Measurements from ENCODE around the gene UBE2U.

UBE2U gene

GRCh38 chr1:64295136-64295535 is 91.7 kb downstream of the UBE2U start:
- Histone ChIP-seq H2BK5ac (ENCODE audit: low read length) (no peak overlapping the region), H3K79me1 (ENCODE audit: low read depth, low read length) (no peaks in the 10 kb centered on the region), H3K27ac (replicated peaks; ENCODE audit: low read length) (no peak overlapping the region), H3K18ac (ENCODE audit: low read length) (no peak overlapping the region), H2AK5ac (ENCODE audit: low read depth, low read length) (no peak overlapping the region), H4K8ac (ENCODE audit: low read depth, low read length) (no peak overlapping the region), H3K4me1 (ENCODE audit: control insufficient read depth in 2 of 2, insufficient read depth in 1 of 2, low read depth in 1 of 2, low read length in 2 of 2) (no peaks in the 10 kb centered on the region), H2AFZ (ENCODE audit: low read length) (no peak overlapping the region), H3K4me2 (ENCODE audit: insufficient read depth, low read length, poor library complexity, severe bottlenecking) (no peak overlapping the region), H3K4ac (ENCODE audit: low read length) (no peak overlapping the region), H3K9me3 (replicated peaks in 1 of 2; ENCODE audit: control insufficient read depth in 2 of 2, insufficient read depth in 1 of 2, low read depth in 1 of 2, low read length in 2 of 2) (peaks cover 0 to 8% of the 10 kb centered on the region in 2 donors), H3K9ac (ENCODE audit: low read depth, low read length, poor library complexity) (no peak overlapping the region), H2BK120ac (ENCODE audit: low read depth, low read length) (no peak overlapping the region), H2BK12ac (ENCODE audit: low read length) (no peak overlapping the region), H3K23ac (ENCODE audit: low read depth, low read length, poor library complexity) (no peak overlapping the region), H2BK15ac (ENCODE audit: low read length) (no peak overlapping the region), H3K36me3 (replicated peaks in 1 of 2; ENCODE audit: control insufficient read depth in 2 of 2, insufficient read depth in 2 of 2, low read length in 2 of 2) (no peaks in the 10 kb centered on the region), H4K91ac (ENCODE audit: low read depth, low read length, poor library complexity) (no peak overlapping the region), H3K4me3 (ENCODE audit: low read length in 2 of 2) (no peak overlapping the region), H3K27me3 (ENCODE audit: control insufficient read depth in 3 of 3, insufficient read depth in 3 of 3, low read depth in 1 of 3, low read length in 3 of 3) (no peaks in the 10 kb centered on the region), H3K14ac (ENCODE audit: low read length) (no peak overlapping the region)
- no CpG with 5 or more reads among the region's 2 CpGs for WGBS, 2 donors (ENCODE audit: extremely low coverage in 2 of 2, insufficient read length in 2 of 2, insufficient replicate concordance in 1 of 2)
- no peak for DNase-seq (ENCODE audit: low spot score)

GRCh38 chr1:64295561-64295960 is 92.1 kb downstream of the UBE2U start:
- Histone ChIP-seq H4K91ac (ENCODE audit: low read depth, low read length, poor library complexity) (no peak overlapping the region), H2BK15ac (ENCODE audit: low read length) (no peak overlapping the region), H3K4me1 (ENCODE audit: control insufficient read depth in 2 of 2, insufficient read depth in 1 of 2, low read depth in 1 of 2, low read length in 2 of 2) (no peaks in the 10 kb centered on the region), H3K18ac (ENCODE audit: low read length) (no peak overlapping the region), H3K4me2 (ENCODE audit: insufficient read depth, low read length, poor library complexity, severe bottlenecking) (no peak overlapping the region), H2AK5ac (ENCODE audit: low read depth, low read length) (no peak overlapping the region), H3K9ac (ENCODE audit: low read depth, low read length, poor library complexity) (no peak overlapping the region), H2BK12ac (ENCODE audit: low read length) (no peak overlapping the region), H3K36me3 (replicated peaks in 1 of 2; ENCODE audit: control insufficient read depth in 2 of 2, insufficient read depth in 2 of 2, low read length in 2 of 2) (no peaks in the 10 kb centered on the region), H3K27ac (replicated peaks; ENCODE audit: low read length) (no peak overlapping the region), H3K9me3 (replicated peaks in 1 of 2; ENCODE audit: control insufficient read depth in 2 of 2, insufficient read depth in 1 of 2, low read depth in 1 of 2, low read length in 2 of 2) (peaks cover 0 to 8% of the 10 kb centered on the region in 2 donors), H3K27me3 (ENCODE audit: control insufficient read depth in 3 of 3, insufficient read depth in 3 of 3, low read depth in 1 of 3, low read length in 3 of 3) (no peaks in the 10 kb centered on the region), H2BK5ac (ENCODE audit: low read length) (no peak overlapping the region), H3K14ac (ENCODE audit: low read length) (no peak overlapping the region), H3K4me3 (ENCODE audit: low read length in 2 of 2) (no peak overlapping the region), H3K79me1 (ENCODE audit: low read depth, low read length) (no peaks in the 10 kb centered on the region), H3K23ac (ENCODE audit: low read depth, low read length, poor library complexity) (no peak overlapping the region), H3K4ac (ENCODE audit: low read length) (no peak overlapping the region), H2BK120ac (ENCODE audit: low read depth, low read length) (no peak overlapping the region), H4K8ac (ENCODE audit: low read depth, low read length) (no peak overlapping the region), H2AFZ (ENCODE audit: low read length) (no peak overlapping the region)
- no peak for DNase-seq (ENCODE audit: low spot score)

- peak overlapping the region; percentile 82 for H4K8ac ChIP-seq (ENCODE audit: low read depth, low read length)
- no peak overlapping the region for H3K4ac ChIP-seq (ENCODE audit: low read length)
- WGBS, 2 donors (ENCODE audit: extremely low coverage in 2 of 2, insufficient read length in 2 of 2, insufficient replicate concordance in 1 of 2): no CpG with 5 or more reads among the region's 8 CpGs
- DNase-seq (ENCODE audit: low spot score): no peak
- H2BK5ac ChIP-seq (ENCODE audit: low read length): no peak overlapping the region
- H3K4me3 ChIP-seq (ENCODE audit: low read length in 2 of 2): no peak overlapping the region
- H3K36me3 ChIP-seq (replicated peaks in 1 of 2; ENCODE audit: control insufficient read depth in 2 of 2, insufficient read depth in 2 of 2, low read length in 2 of 2): no peaks in the 10 kb centered on the region
- H2BK12ac ChIP-seq (ENCODE audit: low read length): no peak overlapping the region
- no peak overlapping the region for H2BK120ac ChIP-seq (ENCODE audit: low read depth, low read length)
- no peaks in the 10 kb centered on the region for H3K4me1 ChIP-seq (ENCODE audit: control insufficient read depth in 2 of 2, insufficient read depth in 1 of 2, low read depth in 1 of 2, low read length in 2 of 2)
- H3K18ac ChIP-seq (ENCODE audit: low read length): peak overlapping the region; percentile 27
- H2BK15ac ChIP-seq (ENCODE audit: low read length): no peak overlapping the region
- H3K23ac ChIP-seq (ENCODE audit: low read depth, low read length, poor library complexity): no peak overlapping the region
- H3K14ac ChIP-seq (ENCODE audit: low read length): no peak overlapping the region
- H4K91ac ChIP-seq (ENCODE audit: low read depth, low read length, poor library complexity): no peak overlapping the region
- no peaks in the 10 kb centered on the region for H3K79me1 ChIP-seq (ENCODE audit: low read depth, low read length)
- H2AK5ac ChIP-seq (ENCODE audit: low read depth, low read length): no peak overlapping the region
- H3K27ac ChIP-seq (replicated peaks; ENCODE audit: low read length): no peak overlapping the region
- no peak overlapping the region for H3K4me2 ChIP-seq (ENCODE audit: insufficient read depth, low read length, poor library complexity, severe bottlenecking)
- no peak overlapping the region for H2AFZ ChIP-seq (ENCODE audit: low read length)
- H3K9ac ChIP-seq (ENCODE audit: low read depth, low read length, poor library complexity): no peak overlapping the region
- H3K9me3 ChIP-seq (replicated peaks in 1 of 2; ENCODE audit: control insufficient read depth in 2 of 2, insufficient read depth in 1 of 2, low read depth in 1 of 2, low read length in 2 of 2): peaks cover 0 to 8% of the 10 kb centered on the region in 2 donors
- H3K27me3 ChIP-seq (ENCODE audit: control insufficient read depth in 3 of 3, insufficient read depth in 3 of 3, low read depth in 1 of 3, low read length in 3 of 3): no peaks in the 10 kb centered on the region
Observed at GRCh38 chr1:64296459-64296858, 93.0 kb downstream of the UBE2U start.

GRCh38 chr1:64302194-64302593 is 98.8 kb downstream of the UBE2U start:
- no peak overlapping the region for H2BK120ac ChIP-seq (ENCODE audit: low read depth, low read length)
- no peak overlapping the region for H4K8ac ChIP-seq (ENCODE audit: low read depth, low read length)
- H3K79me1 ChIP-seq (ENCODE audit: low read depth, low read length): no peaks in the 10 kb centered on the region
- H2AK5ac ChIP-seq (ENCODE audit: low read depth, low read length): no peak overlapping the region
- no peak overlapping the region for H2BK12ac ChIP-seq (ENCODE audit: low read length)
- H4K91ac ChIP-seq (ENCODE audit: low read depth, low read length, poor library complexity): no peak overlapping the region
- no peak for DNase-seq (ENCODE audit: low spot score)
- no peak overlapping the region for H2BK5ac ChIP-seq (ENCODE audit: low read length)
- H3K27me3 ChIP-seq (ENCODE audit: control insufficient read depth in 3 of 3, insufficient read depth in 3 of 3, low read depth in 1 of 3, low read length in 3 of 3): no peaks in the 10 kb centered on the region
- H2BK15ac ChIP-seq (ENCODE audit: low read length): no peak overlapping the region
- H3K9me3 ChIP-seq (replicated peaks in 1 of 2; ENCODE audit: control insufficient read depth in 2 of 2, insufficient read depth in 1 of 2, low read depth in 1 of 2, low read length in 2 of 2): peaks cover 0 to under 1% of the 10 kb centered on the region in 2 donors
- H3K36me3 ChIP-seq (replicated peaks in 1 of 2; ENCODE audit: control insufficient read depth in 2 of 2, insufficient read depth in 2 of 2, low read length in 2 of 2): no peaks in the 10 kb centered on the region
- H3K4ac ChIP-seq (ENCODE audit: low read length): no peak overlapping the region
- no peak overlapping the region for H3K27ac ChIP-seq (replicated peaks; ENCODE audit: low read length)
- no peak overlapping the region for H3K23ac ChIP-seq (ENCODE audit: low read depth, low read length, poor library complexity)
- no peak overlapping the region for H3K14ac ChIP-seq (ENCODE audit: low read length)
- WGBS, 2 donors (ENCODE audit: extremely low coverage in 2 of 2, insufficient read length in 2 of 2, insufficient replicate concordance in 1 of 2): no CpG with 5 or more reads among the region's 3 CpGs
- no peak overlapping the region for H2AFZ ChIP-seq (ENCODE audit: low read length)
- H3K4me3 ChIP-seq (ENCODE audit: low read length in 2 of 2): no peak overlapping the region
- H3K9ac ChIP-seq (ENCODE audit: low read depth, low read length, poor library complexity): no peak overlapping the region
- no peak overlapping the region for H3K4me2 ChIP-seq (ENCODE audit: insufficient read depth, low read length, poor library complexity, severe bottlenecking)
- H3K18ac ChIP-seq (ENCODE audit: low read length): no peak overlapping the region
- H3K4me1 ChIP-seq (ENCODE audit: control insufficient read depth in 2 of 2, insufficient read depth in 1 of 2, low read depth in 1 of 2, low read length in 2 of 2): no peaks in the 10 kb centered on the region
